PC-9 (cell line): ENCODE results near the gene KRTAP10-12. TPM values are rescaled to one million over a fixed set of nuclear protein-coding genes. Genes with fewer than 3 reads are reported as not detected.

ENCODE experiments used
- BruUV-seq: library from RNA; stranded (reverse); fragments of 400-500 nt; replicated peaks from 2 replicates; lab custom pipeline; 2021; lab: Mats Ljungman, UMichigan
- CTCF ChIA-PET: fragments of 300-600 bp; sonication (Branson Sonifier 250); formaldehyde crosslinking; loops from one replicate; lab custom pipeline; 2022; ENCODE audit warnings: antibody characterized with exemption; lab: Charles Lee
- POLR2A ChIA-PET: fragments of 300-600 bp; sonication (Branson Sonifier 250); formaldehyde crosslinking; loops from one replicate; lab custom pipeline; 2022; ENCODE audit warnings: antibody characterized with exemption; ENCODE audit not compliant: unreplicated experiment; lab: Charles Lee
- DNase-seq, 2 experiments: peaks; one replicate each; pipeline versions ENCODE4 v3.0.0 to v3.0.0-alpha.2; 2015 to 2022; ENCODE audit warnings: mixed read lengths in 1 of 2
- H2AFZ ChIP-seq: fragments of 200-600 bp; sonication (generic); 2 replicates; pipeline ENCODE4 v1.8.1; 2017; ENCODE audit warnings: antibody characterized with exemption
- H3F3A ChIP-seq: fragments of 200-600 bp; sonication (generic); 2 replicates; pipeline ENCODE4 v1.8.1; 2017; ENCODE audit warnings: antibody characterized with exemption, mild to moderate bottlenecking, low read depth; ENCODE audit not compliant: insufficient read depth
- H3K27ac ChIP-seq: fragments of 200-600 bp; sonication (generic); 2 replicates; pipeline ENCODE4 v1.6.1; 2016; ENCODE audit warnings: mixed run types
- H3K27me3 ChIP-seq: fragments of 200-600 bp; sonication (generic); 2 replicates; pipeline ENCODE4 v1.6.1; 2016; ENCODE audit warnings: low read depth, mixed run types; ENCODE audit not compliant: insufficient read depth
- H3K36me3 ChIP-seq: fragments of 200-600 bp; sonication (generic); 2 replicates; pipeline ENCODE4 v1.6.1; 2016; ENCODE audit warnings: low read depth, mixed run types
- H3K4me1 ChIP-seq: fragments of 200-600 bp; sonication (generic); replicated peaks from 2 replicates; pipeline ENCODE4 v1.6.1; 2016; ENCODE audit warnings: mixed run types; ENCODE audit not compliant: insufficient read depth
- H3K4me2 ChIP-seq: fragments of 200-600 bp; sonication (generic); 2 replicates; pipeline ENCODE4 v1.6.1; 2017; ENCODE audit warnings: mixed run types
- H3K4me3 ChIP-seq: fragments of 200-600 bp; sonication (generic); 2 replicates; pipeline ENCODE4 v1.6.1; 2016; ENCODE audit warnings: mixed run types
- H3K79me2 ChIP-seq: fragments of 200-600 bp; sonication (generic); 2 replicates; pipeline ENCODE4 v1.6.1; 2017; ENCODE audit warnings: low read depth, mixed run types
- H3K9me2 ChIP-seq: fragments of 200-600 bp; sonication (generic); 2 replicates; pipeline ENCODE4 v1.8.1; 2017; ENCODE audit warnings: mild to moderate bottlenecking; ENCODE audit not compliant: insufficient read depth
- H3K9me3 ChIP-seq: fragments of 200-600 bp; sonication (generic); 2 replicates; pipeline ENCODE4 v1.8.1; 2016; ENCODE audit warnings: low read depth; ENCODE audit not compliant: insufficient read depth
- H4K20me1 ChIP-seq: fragments of 200-600 bp; sonication (generic); 2 replicates; pipeline ENCODE4 v1.8.1; 2017; ENCODE audit not compliant: insufficient read depth
- EZH2 ChIP-seq: fragments of 200-600 bp; sonication (generic); IDR thresholded peaks from 2 replicates; pipeline ENCODE4 v1.8.0; 2017; ENCODE audit warnings: antibody characterized with exemption, low read depth
- intact Hi-C: fragments of 100-400 bp; cut with micrococcal nuclease; formaldehyde crosslinking; loops from one replicate; pipeline ENCODE4 v1.10.0; 2022; ENCODE audit not compliant: unreplicated experiment
- total RNA-seq: library from RNA; stranded (reverse); gene quantifications from 2 replicates; pipeline ENCODE4 v1.2.3, GENCODE V29; 2021
- TF ChIP-seq, protein P1 (sequence below): fragments of 200-600 bp; sonication (generic); conservative IDR thresholded peaks from 2 replicates; pipeline ENCODE4 v1.6.1; 2017; ENCODE audit warnings: mixed run types, antibody characterized with exemption, mild to moderate bottlenecking, moderate library complexity

KRTAP10-12 gene
- total RNA-seq, 1 experiment from 2014 or later, result not detected

DNA sequence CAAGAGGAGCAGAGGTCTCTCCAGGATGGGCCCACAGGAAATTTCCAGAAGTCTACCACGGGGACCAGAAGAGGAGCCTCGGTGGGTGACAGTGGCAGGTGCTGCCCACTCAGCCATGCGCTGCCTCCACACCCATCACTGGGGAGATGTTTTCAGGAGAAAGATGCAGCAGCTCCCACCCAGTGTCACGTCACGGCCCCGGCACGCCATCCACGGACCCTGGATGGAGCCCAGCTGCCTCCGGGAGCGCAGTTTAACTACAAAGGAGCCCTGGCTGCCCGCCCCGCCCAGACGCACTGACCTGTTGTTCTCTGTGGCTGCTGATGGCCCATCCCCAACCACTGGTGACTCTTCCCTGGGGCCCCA is 7.6 kb downstream of the KRTAP10-12 start:
- CTCF ChIA-PET, result no interaction called here
- peaks cover 64% of the 10 kb centered on the region for H3K27me3 ChIP-seq

DNA sequence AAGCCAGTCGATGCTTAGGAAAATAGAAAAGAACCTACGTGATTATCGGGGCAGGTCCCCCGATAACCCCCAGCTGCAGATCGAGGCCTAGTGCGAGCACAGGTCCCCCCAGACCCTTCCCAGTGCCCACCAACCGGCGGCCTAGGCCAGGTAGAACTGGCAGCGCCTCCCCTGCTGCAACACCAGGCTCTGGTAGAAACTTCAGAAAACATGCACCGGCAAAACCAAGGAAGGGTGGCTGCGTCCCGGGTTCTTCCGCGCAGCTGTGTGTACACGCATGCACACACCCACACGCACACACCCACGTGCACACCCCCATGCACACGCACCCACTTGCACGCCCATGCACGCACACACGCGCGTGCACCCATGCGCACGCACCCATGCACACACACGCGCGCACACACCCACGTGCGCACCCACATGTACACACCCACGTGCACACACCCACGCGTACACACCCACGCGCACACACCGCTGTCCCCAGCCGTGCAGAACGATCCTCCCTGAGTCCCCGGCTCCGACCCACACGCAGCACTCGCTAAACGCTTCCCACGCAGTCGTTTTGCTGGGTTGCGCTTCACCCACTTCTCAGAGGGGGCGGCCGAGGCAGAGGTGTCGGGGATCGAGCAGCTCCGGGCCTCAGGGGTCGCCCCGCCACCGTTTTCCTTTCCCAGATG is 9.2 kb downstream of the KRTAP10-12 start:
- TF ChIP-seq, protein P1, sequence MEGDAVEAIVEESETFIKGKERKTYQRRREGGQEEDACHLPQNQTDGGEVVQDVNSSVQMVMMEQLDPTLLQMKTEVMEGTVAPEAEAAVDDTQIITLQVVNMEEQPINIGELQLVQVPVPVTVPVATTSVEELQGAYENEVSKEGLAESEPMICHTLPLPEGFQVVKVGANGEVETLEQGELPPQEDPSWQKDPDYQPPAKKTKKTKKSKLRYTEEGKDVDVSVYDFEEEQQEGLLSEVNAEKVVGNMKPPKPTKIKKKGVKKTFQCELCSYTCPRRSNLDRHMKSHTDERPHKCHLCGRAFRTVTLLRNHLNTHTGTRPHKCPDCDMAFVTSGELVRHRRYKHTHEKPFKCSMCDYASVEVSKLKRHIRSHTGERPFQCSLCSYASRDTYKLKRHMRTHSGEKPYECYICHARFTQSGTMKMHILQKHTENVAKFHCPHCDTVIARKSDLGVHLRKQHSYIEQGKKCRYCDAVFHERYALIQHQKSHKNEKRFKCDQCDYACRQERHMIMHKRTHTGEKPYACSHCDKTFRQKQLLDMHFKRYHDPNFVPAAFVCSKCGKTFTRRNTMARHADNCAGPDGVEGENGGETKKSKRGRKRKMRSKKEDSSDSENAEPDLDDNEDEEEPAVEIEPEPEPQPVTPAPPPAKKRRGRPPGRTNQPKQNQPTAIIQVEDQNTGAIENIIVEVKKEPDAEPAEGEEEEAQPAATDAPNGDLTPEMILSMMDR, result no peak
- no peak for TF ChIP-seq EZH2
- Histone ChIP-seq H4K20me1 (no peaks in the 10 kb centered on the region), H3F3A (no peaks in the 10 kb centered on the region), H3K9me2 (no peaks in the 10 kb centered on the region), H3K27ac (no peak overlapping the region), H3K9me3 (no peaks in the 10 kb centered on the region), H2AFZ (no peak overlapping the region), H3K4me1 (no peaks in the 10 kb centered on the region), H3K36me3 (no peaks in the 10 kb centered on the region), H3K4me2 (no peak overlapping the region), H3K79me2 (no peaks in the 10 kb centered on the region), H3K27me3 (peaks cover 64% of the 10 kb centered on the region), H3K4me3 (no peak overlapping the region)
- POLR2A ChIA-PET, result no interaction called here
- BruUV-seq, result no TSS peak
- intact Hi-C loops, result no loop called here
- CTCF ChIA-PET, result no interaction called here
- no peak for DNase-seq

More for the DNA sequence above, 7.6 kb downstream of the KRTAP10-12 start:
- Histone ChIP-seq H3K36me3 (no peaks in the 10 kb centered on the region), H3K4me3 (no peak overlapping the region), H2AFZ (no peak overlapping the region), H3K9me2 (no peaks in the 10 kb centered on the region), H3K79me2 (no peaks in the 10 kb centered on the region), H4K20me1 (no peaks in the 10 kb centered on the region), H3K27ac (no peak overlapping the region), H3F3A (no peaks in the 10 kb centered on the region), H3K4me1 (no peaks in the 10 kb centered on the region), H3K9me3 (no peaks in the 10 kb centered on the region), H3K4me2 (no peak overlapping the region)
- TF ChIP-seq, protein P1, result no peak
- TF ChIP-seq EZH2, result no peak
- no peak for DNase-seq
- POLR2A ChIA-PET, result no interaction called here
- intact Hi-C loops, result no loop called here
- BruUV-seq, result no TSS peak

DNA sequence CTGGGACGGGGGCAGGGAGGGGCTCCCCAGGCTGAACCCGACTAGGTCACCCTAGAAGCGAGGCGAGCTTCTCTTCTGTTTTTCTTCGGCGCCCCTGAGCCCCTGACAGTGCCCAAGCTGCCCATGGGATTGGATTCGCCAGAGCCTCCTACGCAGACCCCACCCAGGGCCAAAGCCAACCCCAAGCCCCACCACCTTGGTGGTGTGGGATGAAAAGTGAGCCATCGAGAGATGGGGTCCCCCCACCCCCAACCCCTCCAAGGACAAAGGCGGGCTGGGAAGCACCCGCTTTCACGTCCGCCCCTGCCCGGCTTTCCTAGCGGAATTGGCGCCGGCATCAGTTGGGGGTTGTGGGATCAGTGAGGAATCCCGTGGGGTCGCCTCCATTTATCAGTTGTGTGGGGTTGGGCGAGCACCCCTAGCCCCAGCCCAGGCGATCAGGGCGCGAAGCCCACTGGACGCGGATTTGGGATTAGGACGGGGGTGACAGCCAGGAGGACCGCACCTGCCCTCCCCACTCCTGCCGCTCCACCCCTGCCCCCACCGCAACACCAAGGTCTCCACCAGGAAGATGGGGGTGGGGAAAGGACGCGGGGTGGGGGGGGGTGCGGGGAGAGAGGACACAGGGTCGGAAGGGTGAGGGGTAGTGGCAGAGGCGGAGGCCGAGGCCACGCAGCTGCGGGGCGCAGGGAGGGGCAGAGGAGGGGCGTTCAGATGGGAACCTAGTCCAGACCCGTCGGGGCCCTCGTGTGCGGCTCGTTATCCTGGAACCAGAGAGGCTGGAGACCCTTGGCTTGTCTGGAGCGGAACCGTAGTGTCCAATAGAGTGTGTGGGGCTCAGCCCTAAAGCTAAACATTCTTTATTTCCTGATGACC is 10.0 kb downstream of the KRTAP10-12 start:
- Histone ChIP-seq H3K4me3 (no peak overlapping the region), H2AFZ (no peak overlapping the region), H3F3A (no peaks in the 10 kb centered on the region), H3K79me2 (no peaks in the 10 kb centered on the region), H3K36me3 (no peaks in the 10 kb centered on the region), H3K4me2 (no peak overlapping the region), H3K4me1 (no peaks in the 10 kb centered on the region), H3K27ac (no peak overlapping the region), H3K9me3 (no peaks in the 10 kb centered on the region), H3K9me2 (no peaks in the 10 kb centered on the region), H3K27me3 (peaks cover 63% of the 10 kb centered on the region), H4K20me1 (no peaks in the 10 kb centered on the region)
- ChIA-PET POLR2A (no interaction called here), CTCF (no interaction called here)
- no TSS peak for BruUV-seq
- DNase-seq, result no peak
- intact Hi-C loops, result no loop called here
- TF ChIP-seq, protein P1, result no peak
- TF ChIP-seq EZH2, result no peak
